Common myeloid progenitor, CD34-positive (primary cell): ENCODE measurements around the gene FLT3LG.
A peak's percentile ranks its signal among the peaks of the same experiment; 100 is the strongest.

ENCODE experiments used
- CTCF ChIA-PET: fragments of 350-600 bp; sonication (Branson Sonifier 250); formaldehyde crosslinking; loops from one replicate; lab custom pipeline; 2021; ENCODE audit warnings: antibody characterized with exemption; lab: Charles Lee
- POLR2A ChIA-PET: fragments of 350-600 bp; sonication (Branson Sonifier 250); formaldehyde crosslinking; loops from one replicate; lab custom pipeline; 2021; ENCODE audit warnings: antibody characterized with exemption; lab: Charles Lee
- DNase-seq, 3 donors: peaks; one replicate each; pipeline versions ENCODE4 v3.0.0 to v3.0.0-alpha.2; 2013
- H3K27ac ChIP-seq, 2 experiments: 1 replicate in 1 of 2; 2 replicates in 1 of 2; pipeline ENCODE4 v1.7.0; 2013; ENCODE audit warnings: inconsistent platforms in 2 of 2, low read length in 2 of 2, mild to moderate bottlenecking in 2 of 2, low read depth in 1 of 2, moderate library complexity in 1 of 2; ENCODE audit not compliant: severe bottlenecking in 2 of 2, insufficient read depth in 1 of 2, poor library complexity in 1 of 2
- H3K27me3 ChIP-seq, 5 experiments: replicated peaks in 2 of 5; 1 replicate in 3 of 5; 2 replicates in 2 of 5; pipeline versions ENCODE4 v1.6.1 to v1.7.0; 2013; ENCODE audit warnings: low read length in 4 of 5, mild to moderate bottlenecking in 2 of 5, moderate library complexity in 2 of 5, inconsistent platforms in 1 of 5; ENCODE audit not compliant: insufficient read depth in 5 of 5, control insufficient read depth in 4 of 5
- H3K36me3 ChIP-seq, 4 experiments: 1 replicate in 2 of 4; 2 replicates in 2 of 4; pipeline versions ENCODE4 v1.6.1 to v1.7.0; 2013; ENCODE audit warnings: low read length in 3 of 4, control low read depth in 1 of 4, mild to moderate bottlenecking in 1 of 4; ENCODE audit not compliant: control insufficient read depth in 4 of 4, insufficient read depth in 4 of 4
- H3K4me1 ChIP-seq, 4 experiments: 1 replicate in 3 of 4; 2 replicates in 1 of 4; pipeline versions ENCODE4 v1.6.1 to v1.7.1; 2013; ENCODE audit warnings: low read length in 3 of 4, mild to moderate bottlenecking in 3 of 4, control low read depth in 1 of 4, inconsistent platforms in 1 of 4, moderate library complexity in 1 of 4; ENCODE audit not compliant: control insufficient read depth in 4 of 4, insufficient read depth in 4 of 4; ENCODE audit errors: control extremely low read depth in 1 of 4
- H3K4me3 ChIP-seq, 7 experiments: 1 replicate in 4 of 7; 2 replicates in 3 of 7; pipeline versions ENCODE4 v1.5.1 to v1.7.0; 2013; ENCODE audit warnings: mild to moderate bottlenecking in 7 of 7, low read length in 6 of 7, moderate library complexity in 6 of 7, inconsistent platforms in 2 of 7, low read depth in 2 of 7, control low read depth in 1 of 7; ENCODE audit not compliant: insufficient read depth in 4 of 7, control insufficient read depth in 1 of 7; ENCODE audit errors: extremely low read depth in 1 of 7
- H3K9me3 ChIP-seq, 5 experiments: 1 replicate in 4 of 5; 2 replicates in 1 of 5; pipeline versions ENCODE4 v1.6.1 to v1.7.1; 2013; ENCODE audit warnings: low read length in 4 of 5, mild to moderate bottlenecking in 2 of 5, inconsistent platforms in 1 of 5, low read depth in 1 of 5, moderate library complexity in 1 of 5; ENCODE audit not compliant: control insufficient read depth in 4 of 5, insufficient read depth in 2 of 5; ENCODE audit errors: control extremely low read depth in 1 of 5
- WGBS: methylation state at CpG from one replicate; pipeline ENCODE4 v1.1.5; 2013; ENCODE audit not compliant: insufficient coverage; 5-methylcytosine and 5-hydroxymethylcytosine counted together

The FLT3LG gene

DNA sequence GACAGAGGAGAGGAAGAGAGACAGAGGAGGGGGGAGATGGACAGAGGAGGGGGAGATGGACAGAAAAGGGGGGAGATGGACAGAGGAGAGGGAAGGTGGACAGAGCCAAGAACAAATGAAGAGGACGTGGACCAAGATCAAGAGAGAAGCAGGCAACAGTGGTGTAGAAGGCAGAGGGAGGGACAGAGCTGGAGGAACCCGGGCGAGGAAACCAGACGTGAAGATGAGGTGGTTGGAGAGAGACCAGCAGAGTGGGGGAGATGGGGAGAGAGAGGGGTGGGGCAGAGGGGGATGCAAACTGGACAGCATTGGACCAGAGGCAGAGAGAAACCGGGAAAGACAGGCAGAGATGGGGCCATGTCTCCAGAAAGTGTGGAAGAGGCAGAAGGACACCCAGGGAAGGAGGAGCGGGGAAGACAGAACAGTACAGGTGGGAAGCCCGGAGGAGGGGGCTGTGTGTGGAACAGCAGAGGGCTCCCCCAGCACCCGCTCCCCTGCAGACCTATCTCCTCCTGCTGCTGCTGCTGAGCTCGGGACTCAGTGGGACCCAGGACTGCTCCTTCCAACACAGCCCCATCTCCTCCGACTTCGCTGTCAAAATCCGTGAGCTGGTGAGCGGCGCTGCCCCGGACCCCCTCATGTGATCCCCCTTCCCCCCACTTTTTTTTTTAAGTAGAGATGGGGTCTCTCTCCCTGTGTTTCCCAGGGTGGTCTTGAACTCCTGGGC lies 1.3 kb downstream of the FLT3LG start:
- Histone ChIP-seq H3K9me3 (no peaks in the 10 kb centered on the region), H3K27ac (peak overlapping the region in 1 of 2 experiments; percentile 79), H3K4me3 (no peak overlapping the region), H3K36me3 (peaks cover 0 to 3% (median 0%) of the 10 kb centered on the region in 4 experiments), H3K4me1 (peaks cover 4 to 45% (median 39%) of the 10 kb centered on the region in 4 experiments), H3K27me3 (no peaks in the 10 kb centered on the region)
- DNase-seq: no peak
- ChIA-PET CTCF (interaction anchor here (0.8 to 1.8 kb wide), 6 partner anchors 22 to 204 kb away, joined by 3 to 4 read pairs (median 3); partner anchors contain the start of gene ALDH16A1), POLR2A (interaction anchor here (1.3 kb wide), 1 partner anchor 21 kb away, joined by 4 read pairs; the partner anchor contains the start of gene RPS11)
- 76% methylated on average over 10 of the region's 15 CpGs for WGBS

DNA sequence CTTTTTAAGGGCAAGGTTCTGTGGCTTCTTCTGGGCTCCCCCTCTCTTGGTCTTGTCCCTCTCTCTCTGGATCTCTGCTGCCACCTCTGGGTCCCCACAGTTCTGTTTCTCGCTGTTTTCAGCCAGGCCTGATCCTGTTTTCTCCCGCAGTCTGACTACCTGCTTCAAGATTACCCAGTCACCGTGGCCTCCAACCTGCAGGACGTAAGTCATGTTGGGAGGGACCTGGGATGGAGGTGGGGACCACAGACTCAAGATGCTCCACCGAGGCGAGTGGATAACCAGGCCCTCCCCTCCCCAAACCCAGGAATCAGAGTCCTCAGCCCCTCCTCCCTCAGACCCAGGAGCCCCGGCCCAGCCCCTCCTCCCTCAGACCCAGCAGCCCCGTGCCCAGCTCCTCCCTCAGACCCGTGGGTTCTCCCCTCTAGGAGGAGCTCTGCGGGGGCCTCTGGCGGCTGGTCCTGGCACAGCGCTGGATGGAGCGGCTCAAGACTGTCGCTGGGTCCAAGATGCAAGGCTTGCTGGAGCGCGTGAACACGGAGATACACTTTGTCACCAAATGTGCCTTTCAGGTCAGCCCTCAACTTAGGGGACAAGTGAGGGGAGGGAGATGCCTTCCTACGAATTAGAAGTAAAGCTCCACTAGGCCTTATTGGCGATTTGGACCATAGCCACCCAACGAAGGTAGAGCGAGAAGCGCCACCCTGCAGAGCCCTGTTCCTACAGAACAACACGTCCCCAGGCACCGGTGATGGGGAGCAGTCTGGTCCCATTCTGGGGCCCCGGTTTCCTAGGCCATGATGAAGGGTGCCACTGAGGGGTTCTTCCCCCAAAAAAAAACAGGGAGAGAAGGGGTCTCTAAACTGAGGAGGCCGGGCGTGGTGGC lies 2.2 kb downstream of the FLT3LG start:
- Histone ChIP-seq H3K4me3 (no peak overlapping the region), H3K36me3 (no peaks in the 10 kb centered on the region), H3K27me3 (no peaks in the 10 kb centered on the region), H3K9me3 (no peaks in the 10 kb centered on the region), H3K4me1 (peaks cover 0 to 36% (median 30%) of the 10 kb centered on the region in 4 experiments), H3K27ac (no peak overlapping the region)
- 69% methylated on average over 20 of the region's 27 CpGs for WGBS
- CTCF ChIA-PET: interaction anchor here (0.8 to 1.8 kb wide), 8 partner anchors 22 to 203 kb away, joined by 3 to 4 read pairs (median 3); partner anchors contain the start of genes ALDH16A1 and PIH1D1
- POLR2A ChIA-PET: interaction anchor here (1.3 kb wide), 1 partner anchor 20 kb away, joined by 4 read pairs; the partner anchor contains the start of gene RPS11
- DNase-seq: peak in 2 of 3 donors; percentile 70 to 73

DNA sequence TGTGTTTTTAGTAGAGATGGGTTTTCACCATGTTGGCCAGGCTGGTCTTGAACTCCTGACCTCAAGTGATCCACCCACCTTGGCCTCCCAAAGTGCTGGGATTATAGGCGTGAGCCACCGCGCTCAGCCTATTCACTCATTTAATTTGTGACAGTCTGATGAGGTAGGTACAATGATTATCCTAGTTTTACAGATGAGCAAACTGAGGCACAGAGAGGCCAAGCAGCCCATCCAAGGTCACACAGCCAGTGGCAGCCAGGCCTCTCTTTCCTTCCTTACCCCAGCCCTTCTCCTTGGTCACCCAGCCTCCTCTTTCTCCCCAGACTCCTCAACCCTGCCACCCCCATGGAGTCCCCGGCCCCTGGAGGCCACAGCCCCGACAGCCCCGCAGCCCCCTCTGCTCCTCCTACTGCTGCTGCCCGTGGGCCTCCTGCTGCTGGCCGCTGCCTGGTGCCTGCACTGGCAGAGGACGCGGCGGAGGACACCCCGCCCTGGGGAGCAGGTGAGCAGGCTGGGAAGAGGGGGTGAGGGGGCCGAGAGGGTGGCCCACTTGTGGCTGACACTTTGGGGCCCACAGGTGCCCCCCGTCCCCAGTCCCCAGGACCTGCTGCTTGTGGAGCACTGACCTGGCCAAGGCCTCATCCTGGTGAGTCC lies 6.1 kb downstream of the FLT3LG start:
- Histone ChIP-seq H3K36me3 (no peaks in the 10 kb centered on the region), H3K9me3 (no peaks in the 10 kb centered on the region), H3K27ac (no peak overlapping the region), H3K4me3 (no peak overlapping the region), H3K27me3 (no peaks in the 10 kb centered on the region), H3K4me1 (peaks cover 0 to 11% (median 7%) of the 10 kb centered on the region in 4 experiments)
- 96% methylated on average over 9 of the region's 14 CpGs for WGBS
- CTCF ChIA-PET: interaction anchor here (1.2 to 1.6 kb wide), 2 partner anchors 13 to 49 kb away, joined by 3 to 4 read pairs; no protein-coding TSS in a partner anchor
- no peak for DNase-seq
- POLR2A ChIA-PET: no interaction called here

DNA sequence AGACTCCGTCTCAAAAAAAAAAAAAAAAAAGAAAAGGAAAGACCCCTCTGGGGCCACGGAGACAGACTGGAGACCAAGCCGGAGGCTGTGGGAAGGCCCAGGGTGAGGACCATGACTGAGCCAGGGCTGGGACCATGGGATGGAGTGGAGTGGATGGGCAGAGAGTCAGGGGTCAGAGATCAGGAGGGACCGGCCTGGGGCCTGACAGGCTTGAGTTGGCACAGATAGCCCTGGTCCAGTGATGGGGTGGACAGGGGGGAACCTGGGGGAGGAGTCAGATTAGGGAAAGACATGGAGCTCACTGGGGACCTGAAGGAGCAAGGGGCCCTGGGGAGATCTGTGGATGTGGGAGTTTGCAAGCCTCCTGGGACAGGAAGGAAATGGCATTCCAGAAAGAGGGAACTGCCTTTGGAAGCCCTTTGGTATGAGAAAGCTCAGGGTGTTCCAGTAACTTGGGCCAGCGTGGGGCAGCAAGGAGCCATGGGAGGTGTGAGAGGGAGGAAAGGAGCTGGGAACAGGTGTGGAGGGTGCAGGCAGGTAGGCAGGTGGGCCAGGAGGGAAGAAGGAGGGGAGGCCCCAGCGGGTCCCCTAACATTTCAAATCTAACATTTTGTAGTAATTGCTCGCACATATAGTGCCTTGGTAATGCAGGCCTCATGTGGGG lies 7.1 kb downstream of the FLT3LG start:
- Histone ChIP-seq H3K27me3 (no peaks in the 10 kb centered on the region), H3K27ac (no peak overlapping the region), H3K9me3 (no peaks in the 10 kb centered on the region), H3K4me3 (no peak overlapping the region), H3K36me3 (no peaks in the 10 kb centered on the region), H3K4me1 (peaks cover 0 to 6% (median 1%) of the 10 kb centered on the region in 4 experiments)
- CTCF ChIA-PET: interaction anchor here (0.7 to 1.2 kb wide), 2 partner anchors 11 to 30 kb away, joined by 3 read pairs; no protein-coding TSS in a partner anchor
- WGBS: 100% methylated on average over 2 of the region's 7 CpGs
- DNase-seq: no peak
- POLR2A ChIA-PET: no interaction called here

DNA sequence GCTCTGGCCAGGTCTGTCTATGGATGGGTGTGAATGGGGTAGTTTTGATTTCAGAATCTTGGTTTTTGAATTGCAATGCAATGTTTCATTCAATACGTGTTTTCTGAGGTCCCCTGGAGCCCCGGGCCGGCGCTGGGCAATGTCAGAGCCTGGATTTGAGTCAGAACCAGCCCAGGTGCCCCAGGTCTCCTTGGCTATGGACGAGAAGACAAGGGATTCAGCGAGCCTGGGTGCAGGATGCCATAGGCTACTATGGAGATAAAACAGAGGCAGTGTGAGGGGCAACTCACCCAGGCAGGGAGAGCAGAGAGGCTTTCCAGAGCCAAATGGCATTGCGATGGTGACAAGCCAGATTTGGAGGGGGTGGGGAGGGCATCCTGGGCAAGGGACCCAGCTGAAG lies 12.2 kb downstream of the FLT3LG start:
- peaks cover 12 to 24% (median 18%) of the 10 kb centered on the region in 4 experiments for H3K4me1 ChIP-seq
- peaks cover 7 to 28% (median 18%) of the 10 kb centered on the region in 4 experiments for H3K36me3 ChIP-seq
- ChIA-PET POLR2A (no interaction called here), CTCF (interaction anchor here (0.6 to 3.0 kb wide), 2 partner anchors 9 to 752 kb away, joined by 3 to 9 read pairs; partner anchors contain the start of gene RPS11)
- 100% methylated on average over 7 of the region's 7 CpGs for WGBS
- H3K27me3 ChIP-seq: no peaks in the 10 kb centered on the region
- no peak for DNase-seq
- H3K9me3 ChIP-seq: no peaks in the 10 kb centered on the region
- no peak overlapping the region for H3K27ac ChIP-seq
- H3K4me3 ChIP-seq: no peak overlapping the region

DNA sequence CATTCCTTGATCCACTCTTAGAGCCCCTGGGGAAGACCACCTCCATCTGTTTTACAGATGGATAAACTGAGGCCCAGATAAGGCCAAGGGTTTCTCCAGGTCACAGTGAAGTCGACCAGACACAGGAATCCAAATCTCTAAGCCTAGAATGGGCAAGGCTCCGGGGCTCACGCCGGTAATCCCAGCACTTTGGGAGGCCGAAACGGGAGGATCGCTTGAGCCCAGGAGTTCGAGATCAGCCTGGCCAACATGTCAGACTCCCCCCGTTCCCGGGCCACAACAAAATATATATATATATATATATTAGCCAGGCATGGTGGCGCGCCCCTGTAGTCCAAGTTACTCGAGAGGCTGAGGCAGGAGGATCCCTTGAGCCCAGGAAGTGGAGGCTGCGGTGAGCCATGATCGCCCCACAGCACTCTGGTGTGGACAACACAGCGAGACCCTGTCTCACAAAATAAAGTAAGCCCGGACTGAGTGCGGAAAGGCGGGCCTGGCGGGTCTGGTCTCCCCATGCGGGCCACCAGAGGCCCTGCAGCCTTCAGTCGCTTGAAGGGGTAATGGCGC lies 12.8 kb downstream of the FLT3LG start:
- CTCF ChIA-PET: interaction anchor here (0.6 to 1.1 kb wide), 2 partner anchors 8 to 752 kb away, joined by 3 to 5 read pairs; no protein-coding TSS in a partner anchor
- DNase-seq: no peak
- peaks cover 7 to 32% (median 23%) of the 10 kb centered on the region in 4 experiments for H3K36me3 ChIP-seq
- no peak overlapping the region for H3K27ac ChIP-seq
- POLR2A ChIA-PET: interaction anchor here (0.8 to 1.2 kb wide), 2 partner anchors 9 to 23 kb away, joined by 3 to 9 read pairs; partner anchors contain the start of gene RPS11
- no peaks in the 10 kb centered on the region for H3K9me3 ChIP-seq
- H3K4me3 ChIP-seq: peak overlapping the region in 1 of 7 experiments; percentile 63
- H3K4me1 ChIP-seq: peaks cover 12 to 24% (median 18%) of the 10 kb centered on the region in 4 experiments
- 45% methylated on average over 15 of the region's 23 CpGs for WGBS
- H3K27me3 ChIP-seq: no peaks in the 10 kb centered on the region
